ENCODE results near the gene PTPN13. TPM values are rescaled to one million over a fixed set of nuclear protein-coding genes. Genes with fewer than 3 reads are reported as not detected.

Gene PTPN13
- total RNA-seq, 3 donors from 2014 or later, result 0.89 to 2.2 (median 0.92) TPM

- Mint-ChIP-seq H3K27me3 (ENCODE audit: low read depth) (peaks cover 1% of the 10 kb centered on the region), H3K9me3 (peaks cover 12% of the 10 kb centered on the region), H3K36me3 (ENCODE audit: insufficient read depth) (no peaks in the 10 kb centered on the region), H3K4me3 (no peak overlapping the region), H3K4me1 (ENCODE audit: low read depth) (no peaks in the 10 kb centered on the region)
- ATAC-seq, result no peak
- DNase-seq, result no peak
Observed at GRCh38 chr4:86744570-86744969, 150.5 kb downstream of the PTPN13 start.

GRCh38 chr4:86749121-86749520 is 155.0 kb downstream of the PTPN13 start:
- ATAC-seq (no peak), DNase-seq (no peak)
- H3K4me1 Mint-ChIP-seq (ENCODE audit: low read depth), result no peaks in the 10 kb centered on the region
- H3K9me3 Mint-ChIP-seq, result no peaks in the 10 kb centered on the region
- no peaks in the 10 kb centered on the region for H3K36me3 Mint-ChIP-seq (ENCODE audit: insufficient read depth)
- no peak overlapping the region for H3K4me3 Mint-ChIP-seq
- peaks cover 1% of the 10 kb centered on the region for H3K27me3 Mint-ChIP-seq (ENCODE audit: low read depth)

- Mint-ChIP-seq H3K27me3 (ENCODE audit: low read depth) (no peaks in the 10 kb centered on the region), H3K36me3 (ENCODE audit: insufficient read depth) (no peaks in the 10 kb centered on the region), H3K4me1 (ENCODE audit: low read depth) (no peaks in the 10 kb centered on the region), H3K9me3 (no peaks in the 10 kb centered on the region), H3K4me3 (no peak overlapping the region)
- DNase-seq (no peak), ATAC-seq (no peak)
Observed at GRCh38 chr4:86755388-86755787, 161.3 kb downstream of the PTPN13 start.

- Mint-ChIP-seq H3K9me3 (no peaks in the 10 kb centered on the region), H3K36me3 (ENCODE audit: insufficient read depth) (no peaks in the 10 kb centered on the region), H3K4me1 (ENCODE audit: low read depth) (no peaks in the 10 kb centered on the region), H3K27me3 (ENCODE audit: low read depth) (no peaks in the 10 kb centered on the region), H3K4me3 (no peak overlapping the region)
- ATAC-seq (no peak), DNase-seq (no peak)
Observed at GRCh38 chr4:86757468-86757867, 163.4 kb downstream of the PTPN13 start.

GRCh38 chr4:86759298-86759697 is 165.2 kb downstream of the PTPN13 start:
- no peak for DNase-seq

GRCh38 chr4:86762649-86763048 is 168.5 kb downstream of the PTPN13 start:
- Mint-ChIP-seq H3K36me3 (ENCODE audit: insufficient read depth) (no peaks in the 10 kb centered on the region), H3K27me3 (ENCODE audit: low read depth) (no peaks in the 10 kb centered on the region), H3K4me1 (ENCODE audit: low read depth) (no peaks in the 10 kb centered on the region), H3K9me3 (no peaks in the 10 kb centered on the region), H3K4me3 (no peak overlapping the region)
- DNase-seq, result no peak
- no peak for ATAC-seq

More at GRCh38 chr4:86759298-86759697, 165.2 kb downstream of the PTPN13 start:
- ATAC-seq, result no peak
- Mint-ChIP-seq H3K9me3 (no peaks in the 10 kb centered on the region), H3K36me3 (ENCODE audit: insufficient read depth) (no peaks in the 10 kb centered on the region), H3K27me3 (ENCODE audit: low read depth) (no peaks in the 10 kb centered on the region), H3K4me3 (no peak overlapping the region), H3K4me1 (ENCODE audit: low read depth) (no peaks in the 10 kb centered on the region)

- Mint-ChIP-seq H3K4me1 (ENCODE audit: low read depth) (no peaks in the 10 kb centered on the region), H3K4me3 (no peak overlapping the region), H3K27me3 (ENCODE audit: low read depth) (no peaks in the 10 kb centered on the region), H3K9me3 (no peaks in the 10 kb centered on the region), H3K36me3 (ENCODE audit: insufficient read depth) (no peaks in the 10 kb centered on the region)
- no peak for ATAC-seq
- no peak for DNase-seq
Observed at GRCh38 chr4:86769794-86770193, 175.7 kb downstream of the PTPN13 start.

GRCh38 chr4:86771141-86771540 is 177.0 kb downstream of the PTPN13 start:
- no peak for ATAC-seq
- no peaks in the 10 kb centered on the region for H3K9me3 Mint-ChIP-seq
- no peaks in the 10 kb centered on the region for H3K27me3 Mint-ChIP-seq (ENCODE audit: low read depth)
- no peak for DNase-seq
- H3K4me3 Mint-ChIP-seq, result no peak overlapping the region
- H3K36me3 Mint-ChIP-seq (ENCODE audit: insufficient read depth), result no peaks in the 10 kb centered on the region
- H3K4me1 Mint-ChIP-seq (ENCODE audit: low read depth), result no peaks in the 10 kb centered on the region

- no peak overlapping the region for H3K4me3 Mint-ChIP-seq
- peaks cover 2% of the 10 kb centered on the region for H3K36me3 Mint-ChIP-seq (ENCODE audit: insufficient read depth)
- no peaks in the 10 kb centered on the region for H3K4me1 Mint-ChIP-seq (ENCODE audit: low read depth)
- DNase-seq (no peak), ATAC-seq (no peak)
- H3K27me3 Mint-ChIP-seq (ENCODE audit: low read depth), result peaks cover 4% of the 10 kb centered on the region
- H3K9me3 Mint-ChIP-seq, result no peaks in the 10 kb centered on the region
Observed at GRCh38 chr4:86775061-86775460, 180.9 kb downstream of the PTPN13 start.

GRCh38 chr4:86778175-86778574 is 184.1 kb downstream of the PTPN13 start:
- H3K4me1 Mint-ChIP-seq (ENCODE audit: low read depth), result no peaks in the 10 kb centered on the region
- DNase-seq (no peak), ATAC-seq (no peak)
- peaks cover 7% of the 10 kb centered on the region for H3K27me3 Mint-ChIP-seq (ENCODE audit: low read depth)
- H3K9me3 Mint-ChIP-seq, result no peaks in the 10 kb centered on the region
- peaks cover 2% of the 10 kb centered on the region for H3K36me3 Mint-ChIP-seq (ENCODE audit: insufficient read depth)
- H3K4me3 Mint-ChIP-seq, result no peak overlapping the region

GRCh38 chr4:86788826-86789225 is 194.7 kb downstream of the PTPN13 start:
- Mint-ChIP-seq H3K27me3 (ENCODE audit: low read depth) (no peaks in the 10 kb centered on the region), H3K4me3 (no peak overlapping the region), H3K4me1 (ENCODE audit: low read depth) (no peaks in the 10 kb centered on the region), H3K9me3 (no peaks in the 10 kb centered on the region), H3K36me3 (ENCODE audit: insufficient read depth) (no peaks in the 10 kb centered on the region)
- ATAC-seq (no peak), DNase-seq (no peak)

GRCh38 chr4:86791126-86791525 is 197.0 kb downstream of the PTPN13 start:
- Mint-ChIP-seq H3K4me3 (no peak overlapping the region), H3K27me3 (ENCODE audit: low read depth) (no peaks in the 10 kb centered on the region), H3K4me1 (ENCODE audit: low read depth) (no peaks in the 10 kb centered on the region), H3K36me3 (ENCODE audit: insufficient read depth) (no peaks in the 10 kb centered on the region), H3K9me3 (no peaks in the 10 kb centered on the region)
- no peak for DNase-seq
- ATAC-seq, result no peak

- no peaks in the 10 kb centered on the region for H3K4me1 Mint-ChIP-seq (ENCODE audit: low read depth)
- H3K36me3 Mint-ChIP-seq (ENCODE audit: insufficient read depth), result peaks cover 2% of the 10 kb centered on the region
- no peak overlapping the region for H3K4me3 Mint-ChIP-seq
- H3K27me3 Mint-ChIP-seq (ENCODE audit: low read depth), result no peaks in the 10 kb centered on the region
- no peak for DNase-seq
- H3K9me3 Mint-ChIP-seq, result no peaks in the 10 kb centered on the region
- ATAC-seq, result no peak
Observed at GRCh38 chr4:86809809-86810208, 215.7 kb downstream of the PTPN13 start.

GRCh38 chr4:86810847-86811246 is 216.7 kb downstream of the PTPN13 start:
- H3K4me1 Mint-ChIP-seq (ENCODE audit: low read depth), result no peaks in the 10 kb centered on the region
- no peak for ATAC-seq
- no peaks in the 10 kb centered on the region for H3K27me3 Mint-ChIP-seq (ENCODE audit: low read depth)
- no peak for DNase-seq
- peaks cover 7% of the 10 kb centered on the region for H3K9me3 Mint-ChIP-seq
- no peak overlapping the region for H3K4me3 Mint-ChIP-seq
- H3K36me3 Mint-ChIP-seq (ENCODE audit: insufficient read depth), result peaks cover 2% of the 10 kb centered on the region

- no peaks in the 10 kb centered on the region for H3K4me1 Mint-ChIP-seq (ENCODE audit: low read depth)
- peaks cover 12% of the 10 kb centered on the region for H3K9me3 Mint-ChIP-seq
- DNase-seq, result no peak
- no peaks in the 10 kb centered on the region for H3K36me3 Mint-ChIP-seq (ENCODE audit: insufficient read depth)
- ATAC-seq, result no peak
- peaks cover 2% of the 10 kb centered on the region for H3K27me3 Mint-ChIP-seq (ENCODE audit: low read depth)
- no peak overlapping the region for H3K4me3 Mint-ChIP-seq
Observed at GRCh38 chr4:86815653-86816052, 221.5 kb downstream of the PTPN13 start.
